K562 (cell line): ENCODE measurements around the gene CDC42EP1. TPM values are rescaled to one million over a fixed set of nuclear protein-coding genes. Genes with fewer than 3 reads are reported as not detected.
A peak's percentile ranks its signal among the peaks of the same experiment; 100 is the strongest.

Experiments used
- ATAC-seq: fragments of 200-7000 bp; cut with Tn5 transposase; 3 replicates; pipeline ENCODE4 v1.9.1; 2020; ENCODE audit warnings: moderate library complexity
- BruUV-seq: library from RNA; stranded (reverse); fragments of 400-500 nt; replicated peaks from 2 replicates; lab custom pipeline; 2021; lab: Mats Ljungman, UMichigan
- CTCF ChIA-PET: fragments of 300-600 bp; formaldehyde crosslinking; extraction: SDS; loops from one replicate; lab custom pipeline; 2021; ENCODE audit warnings: low intra/inter-chr PET ratio; lab: Yijun Ruan, JAX
- POLR2A ChIA-PET: fragments of 300-600, 350-650 bp; sonication (Branson Sonifier 250); formaldehyde crosslinking; extraction: SDS; loops from one replicate; lab custom pipeline; 2021; ENCODE audit warnings: antibody characterized with exemption, inconsistent platforms; lab: Yijun Ruan, JAX
- DNase-seq, 4 experiments: peaks; one replicate each; pipeline versions ENCODE4 v3.0.0 to v3.0.0-alpha.2; 2011 to 2018; ENCODE audit warnings: low spot score in 3 of 4, mixed read lengths in 3 of 4; ENCODE audit errors: extremely low read depth in 1 of 4
- FAIRE-seq: peaks from 2 replicates; lab custom pipeline; 2011; peaks lifted over from hg19 to GRCh38; lab: Jason Lieb, UNC
- H2AFZ ChIP-seq: 2 replicates; pipeline ENCODE4 v1.6.0; 2011; ENCODE audit warnings: low read depth, low read length, control low read depth, inconsistent platforms
- H3K27ac ChIP-seq: fragments of 200-600 bp; 3 replicates; pipeline ENCODE4 v1.8.0; 2011; ENCODE audit warnings: low read depth, mild to moderate bottlenecking, control low read depth, inconsistent platforms, low read length, moderate library complexity, mixed read lengths; ENCODE audit errors: extremely low read depth
- H3K27me3 ChIP-seq, 2 experiments: fragments of 300-600 bp in 1 of 2; 2 replicates in 1 of 2; 3 replicates in 1 of 2; pipeline versions ENCODE4 v1.6.0 to v1.8.0; 2011; ENCODE audit warnings: inconsistent platforms in 2 of 2, low read length in 2 of 2, mild to moderate bottlenecking in 1 of 2, mixed read lengths in 1 of 2, moderate library complexity in 1 of 2; ENCODE audit not compliant: control insufficient read depth in 2 of 2, insufficient read depth in 2 of 2
- H3K36me3 ChIP-seq: fragments of 300-600 bp; 3 replicates; pipeline ENCODE4 v1.8.0; 2011; ENCODE audit warnings: mild to moderate bottlenecking, low read length, inconsistent platforms; ENCODE audit not compliant: control insufficient read depth, insufficient read depth
- H3K4me1 ChIP-seq, 2 experiments: fragments of 200-600 bp in 1 of 2; replicated peaks in 1 of 2; 2 replicates in 1 of 2; 3 replicates in 1 of 2; pipeline versions ENCODE4 v1.5.1 to v1.8.0; 2011; ENCODE audit warnings: inconsistent platforms in 2 of 2, low read length in 2 of 2, mild to moderate bottlenecking in 1 of 2, mixed read lengths in 1 of 2, moderate library complexity in 1 of 2; ENCODE audit not compliant: control insufficient read depth in 2 of 2, insufficient read depth in 2 of 2
- H3K4me2 ChIP-seq: 2 replicates; pipeline ENCODE4 v1.6.1; 2011; ENCODE audit warnings: low read length, control low read depth, inconsistent platforms, mixed read lengths; ENCODE audit not compliant: insufficient read depth
- H3K4me3 ChIP-seq: fragments of 200-600 bp; sonication (generic), shearing (Covaris generic); 2 replicates; pipeline ENCODE4 v1.5.1; 2016; ENCODE audit warnings: control low read depth, inconsistent platforms
- H3K79me2 ChIP-seq: fragments of 200-600 bp; 3 replicates; pipeline ENCODE4 v1.8.0; 2011; ENCODE audit warnings: low read length, inconsistent platforms; ENCODE audit not compliant: control insufficient read depth, insufficient read depth
- H3K9ac ChIP-seq, 2 experiments: 2 replicates each; pipeline versions ENCODE4 v1.6.0 to v1.6.1; 2011; ENCODE audit warnings: low read depth in 2 of 2, low read length in 2 of 2, control low read depth in 1 of 2, inconsistent platforms in 1 of 2, mild to moderate bottlenecking in 1 of 2, mixed read lengths in 1 of 2; ENCODE audit not compliant: insufficient read depth in 1 of 2
- H3K9me1 ChIP-seq: one replicate; pipeline ENCODE4 v1.6.0; 2011; ENCODE audit warnings: inconsistent platforms, mild to moderate bottlenecking, low read length, moderate library complexity; ENCODE audit not compliant: control insufficient read depth, insufficient read depth
- H3K9me3 ChIP-seq: replicated peaks from 2 replicates; pipeline ENCODE4 v1.5.1; 2011; ENCODE audit warnings: low read depth, low read length, inconsistent platforms; ENCODE audit not compliant: control insufficient read depth, insufficient read depth
- H4K20me1 ChIP-seq: replicated peaks from 2 replicates; pipeline ENCODE4 v1.6.1; 2011; ENCODE audit warnings: low read length, inconsistent platforms, mixed read lengths; ENCODE audit not compliant: control insufficient read depth, insufficient read depth
- ARHGAP35 ChIP-seq: fragments of 450-650 bp; IDR thresholded peaks from 2 replicates; pipeline ENCODE4 v1.6.1; 2018; ENCODE audit not compliant: partially characterized antibody
- DACH1 ChIP-seq: fragments of 450-650 bp; IDR thresholded peaks from 2 replicates; pipeline ENCODE4 v1.6.1; 2018; ENCODE audit not compliant: partially characterized antibody
- ETV1 ChIP-seq: fragments of 450-650 bp; conservative IDR thresholded peaks from 2 replicates; pipeline ENCODE4 v1.6.1; 2016; ENCODE audit warnings: missing genetic modification characterization, control low read depth, low read depth, missing compliant biosample characterization
- NFIC ChIP-seq: fragments of 450-650 bp; IDR thresholded peaks from 2 replicates; pipeline ENCODE4 v1.6.1; 2017; ENCODE audit warnings: mild to moderate bottlenecking, inconsistent platforms
- NFIX ChIP-seq: fragments of 250-450 bp; sonication (Bioruptor Pico); IDR thresholded peaks from 2 replicates; pipeline ENCODE4 v1.4.0; 2020; ENCODE audit warnings: low read depth, mild to moderate bottlenecking, moderate library complexity
- SP2 ChIP-seq: IDR thresholded peaks from 2 replicates; pipeline ENCODE4 v1.6.1; 2011; ENCODE audit warnings: mild to moderate bottlenecking, low read depth, low read length, moderate library complexity; ENCODE audit not compliant: poor library complexity, severe bottlenecking; ENCODE audit errors: extremely low read depth
- TCFL5 ChIP-seq: fragments of 250-450 bp; sonication (Bioruptor Pico); conservative IDR thresholded peaks from 2 replicates; pipeline ENCODE4 v1.6.1; 2021; ENCODE audit warnings: mild to moderate bottlenecking, moderate library complexity, matching md5 sums
- YBX1 ChIP-seq: fragments of 450-650 bp; IDR thresholded peaks from 2 replicates; pipeline ENCODE4 v1.7.1; 2016; ENCODE audit warnings: mild to moderate bottlenecking
- ZC3H11A ChIP-seq: IDR thresholded peaks from 2 replicates; pipeline ENCODE4 v1.6.1; 2012; ENCODE audit warnings: low read depth, low read length, improper control_type of control experiment
- WGBS: fragments of 100-300 bp; shearing (Covaris generic); methylation state at CpG from one replicate; pipeline ENCODE4 v1.1.6; 2016; ENCODE audit warnings: low coverage, mixed read lengths; ENCODE audit not compliant: insufficient coverage; ENCODE audit errors: missing lambda C conversion rate; 5-methylcytosine and 5-hydroxymethylcytosine counted together
- in situ Hi-C: fragments of 300-500 bp; cut with MboI; formaldehyde crosslinking; loops from 4 replicates; pipeline ENCODE4 v1.15.0; 2018; ENCODE audit warnings: inconsistent platforms, mixed read lengths
- intact Hi-C: fragments of 100-400 bp; cut with micrococcal nuclease; formaldehyde crosslinking; loops from 2 replicates; pipeline ENCODE4 v1.14.2; 2022
- polyA plus RNA-seq, 8 experiments: library from polyadenylated mRNA; depleted of rRNA in 4 of 8; stranded (reverse) in 5 of 8; unstranded in 3 of 8; fragments of >200 nt; fragmentation: Nextera tagmentation in 2 of 8; fragmentation: Illumina TruSeq in 1 of 8; extraction: Ambion mirVana in 2 of 8; extraction: Trizol in 1 of 8; gene quantifications; 2 replicates each; pipeline versions ENCODE4 v1.2.1 to v1.2.3, GENCODE V29; 2011 to 2014; ENCODE audit warnings: inconsistent platforms in 1 of 8, missing spikeins in 1 of 8
- total RNA-seq, 7 experiments: library from RNA; depleted of rRNA in 6 of 7; stranded (reverse); fragments of >200 nt in 6 of 7; fragmentation: Illumina TruSeq in 2 of 7; extraction: Trizol in 2 of 7; gene quantifications; 2 replicates each; pipeline versions ENCODE4 v1.2.1 to v1.2.3, GENCODE V29; 2011 to 2021; ENCODE audit warnings: low replicate concordance in 1 of 7

The CDC42EP1 gene
- total and polyA plus RNA-seq, 9 of the 15 experiments (the other 6 are each of a cell fraction or from before 2014, with no cell fraction given): 0.67 to 70.2 (median 7.3) TPM

GRCh38 chr22:37555029-37555428 is 5.3 kb upstream of the CDC42EP1 start:
- TF ChIP-seq DACH1 (no peak), NFIC (peak; percentile 68; the same call in 1 of the 2 replicates)
- Histone ChIP-seq H3K4me3 (no peak overlapping the region), H3K4me1 (peaks cover 30 to 40% of the 10 kb centered on the region in 2 experiments), H3K27me3 (no peaks in the 10 kb centered on the region), H3K9me3 (no peaks in the 10 kb centered on the region), H3K36me3 (no peaks in the 10 kb centered on the region), H4K20me1 (no peaks in the 10 kb centered on the region), H2AFZ (no peak overlapping the region), H3K4me2 (no peak overlapping the region), H3K9me1 (no peaks in the 10 kb centered on the region), H3K9ac (no peak overlapping the region), H3K79me2 (no peaks in the 10 kb centered on the region; the same call in 2 of the 3 replicates), H3K27ac (no peak overlapping the region)
- POLR2A ChIA-PET: no interaction called here
- ATAC-seq: no peak
- BruUV-seq: no TSS peak
- CTCF ChIA-PET: no interaction called here
- FAIRE-seq: peak; percentile 26
- intact Hi-C loops: no loop called here
- no peak for DNase-seq
- in situ Hi-C loops: no loop called here

DNA sequence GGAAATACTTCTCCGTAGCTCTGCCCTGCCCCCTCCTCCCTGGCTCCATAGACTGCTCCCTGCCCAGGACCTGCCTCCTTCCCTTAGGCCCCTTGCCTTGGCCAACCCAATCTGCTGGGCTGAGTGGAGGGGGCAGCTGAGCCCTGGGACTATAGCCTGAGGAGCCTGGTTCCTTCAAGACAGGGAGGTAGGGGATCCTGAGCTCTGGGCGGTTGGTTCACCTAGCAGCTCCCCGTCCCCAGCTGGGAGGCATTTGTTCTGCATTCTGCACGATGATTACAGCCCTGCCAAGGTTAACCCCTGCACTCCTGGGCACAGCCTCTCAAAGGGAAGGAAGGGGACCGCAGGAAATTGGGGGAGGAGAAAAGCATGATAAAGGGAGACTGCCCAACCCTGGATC is 3.6 kb upstream of the CDC42EP1 start:
- no peak overlapping the region for H2AFZ ChIP-seq
- no peaks in the 10 kb centered on the region for H3K36me3 ChIP-seq
- no peaks in the 10 kb centered on the region for H3K9me3 ChIP-seq
- H3K4me2 ChIP-seq: no peak overlapping the region
- no peak for TF ChIP-seq ETV1 (tag)
- TF ChIP-seq ARHGAP35: no peak
- TF ChIP-seq ZC3H11A: no peak
- no peak for TF ChIP-seq TCFL5 (CRISPR knock-in tag)
- no peak for TF ChIP-seq YBX1
- no peak for TF ChIP-seq NFIX (CRISPR knock-in tag)
- TF ChIP-seq SP2: no peak
- in situ Hi-C loops (no loop called here), intact Hi-C loops (no loop called here)
- BruUV-seq: no TSS peak
- no peak for FAIRE-seq
- H3K79me2 ChIP-seq: peaks cover 14% of the 10 kb centered on the region
- ATAC-seq: no peak
- peaks cover 23 to 44% of the 10 kb centered on the region in 2 experiments for H3K4me1 ChIP-seq
- no peaks in the 10 kb centered on the region for H3K27me3 ChIP-seq
- 0% methylated on average over 3 of the region's 5 CpGs for WGBS
- no peaks in the 10 kb centered on the region for H3K9me1 ChIP-seq
- H3K27ac ChIP-seq: no peak overlapping the region
- no peak for DNase-seq
- H4K20me1 ChIP-seq: no peaks in the 10 kb centered on the region
- H3K4me3 ChIP-seq: no peak overlapping the region
- ChIA-PET CTCF (no interaction called here), POLR2A (interaction anchor here (0.6 to 1.6 kb wide), 4 partner anchors 9 to 418 kb away, joined by 3 to 6 read pairs (median 4); no protein-coding TSS in a partner anchor)
- H3K9ac ChIP-seq: no peak overlapping the region
